IPS DF 4.7 (cell line): ENCODE results near the gene CCDC50.
A peak's percentile ranks its signal among the peaks of the same experiment; 100 is the strongest.

Experiments used
- DNase-seq: peaks from one replicate; pipeline ENCODE4 v3.0.0-alpha.2; 2013; ENCODE audit warnings: low spot score; ENCODE audit errors: extremely low read depth

The CCDC50 gene

GRCh38 chr3:191376516-191377141, 47.4 kb downstream of the CCDC50 start:
- no peak for DNase-seq

DNA sequence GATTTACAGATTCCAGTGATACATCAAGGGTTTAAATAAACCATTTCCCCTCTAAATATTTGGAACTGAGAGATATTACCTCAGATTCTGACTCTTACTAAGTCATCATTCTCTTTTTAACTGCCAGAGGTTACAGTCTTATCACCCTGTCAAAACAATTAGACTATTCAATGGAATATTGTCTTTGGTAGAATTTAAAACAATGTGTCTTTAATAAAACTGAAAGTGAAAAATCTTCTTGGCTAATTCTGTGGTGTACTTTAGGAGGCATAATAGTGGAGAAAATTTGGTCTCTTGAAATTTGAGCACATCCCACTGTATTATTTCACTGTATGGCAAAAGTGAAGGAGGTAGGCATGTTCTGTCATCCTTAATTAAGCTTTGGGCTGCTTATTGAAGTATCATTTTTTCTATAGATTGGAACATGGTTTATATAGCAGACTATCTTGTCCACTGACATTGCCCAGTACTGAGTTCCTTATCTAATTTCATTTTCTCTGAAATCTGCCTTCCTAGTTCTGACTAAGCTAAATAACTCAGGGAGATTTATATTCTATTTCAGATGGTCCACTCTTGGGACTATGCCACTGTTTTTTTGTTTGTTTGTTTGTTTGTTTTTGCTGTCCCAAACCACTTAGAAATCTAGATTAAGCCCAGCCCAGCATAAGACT, 49.1 kb downstream of the CCDC50 start:
- no peak for DNase-seq

DNA sequence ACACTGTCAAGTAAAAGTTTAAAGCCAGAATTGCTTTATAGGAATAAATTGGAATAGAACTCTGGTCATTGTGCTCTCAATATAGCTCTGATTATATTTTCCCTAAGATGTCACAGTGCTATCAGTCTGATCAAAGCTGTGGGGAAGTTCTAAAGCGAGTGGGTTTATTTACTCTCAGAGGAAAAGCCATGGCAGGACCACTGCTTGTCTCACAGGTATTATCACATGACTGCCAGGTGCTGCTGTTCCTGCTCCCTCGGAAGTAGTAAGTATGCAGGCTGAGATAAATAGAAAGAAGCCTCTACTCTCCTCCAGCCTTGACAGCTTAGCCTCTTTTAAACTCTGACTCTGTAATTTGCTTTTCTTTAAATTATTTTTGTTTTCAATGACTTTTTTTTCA, 50.3 kb downstream of the CCDC50 start:
- DNase-seq = no peak

DNA sequence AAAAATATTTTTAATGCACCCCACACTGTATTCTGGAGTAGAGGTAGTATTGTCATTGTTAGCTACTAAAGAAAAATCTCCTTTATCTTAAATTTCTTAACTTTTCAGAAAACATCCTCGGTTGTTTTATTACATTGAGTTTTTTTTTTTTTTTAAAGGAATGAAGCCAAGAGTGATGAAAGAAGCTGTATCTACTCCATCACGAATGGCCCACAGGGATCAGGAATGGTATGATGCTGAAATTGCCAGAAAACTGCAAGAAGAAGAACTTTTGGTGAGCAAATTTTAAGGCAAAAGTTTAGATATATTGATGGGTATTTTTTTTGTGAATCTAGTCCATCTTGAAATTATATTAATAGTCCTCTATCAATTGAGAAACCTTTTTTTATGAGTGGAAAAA, 50.8 kb downstream of the CCDC50 start:
- DNase-seq = no peak

DNA sequence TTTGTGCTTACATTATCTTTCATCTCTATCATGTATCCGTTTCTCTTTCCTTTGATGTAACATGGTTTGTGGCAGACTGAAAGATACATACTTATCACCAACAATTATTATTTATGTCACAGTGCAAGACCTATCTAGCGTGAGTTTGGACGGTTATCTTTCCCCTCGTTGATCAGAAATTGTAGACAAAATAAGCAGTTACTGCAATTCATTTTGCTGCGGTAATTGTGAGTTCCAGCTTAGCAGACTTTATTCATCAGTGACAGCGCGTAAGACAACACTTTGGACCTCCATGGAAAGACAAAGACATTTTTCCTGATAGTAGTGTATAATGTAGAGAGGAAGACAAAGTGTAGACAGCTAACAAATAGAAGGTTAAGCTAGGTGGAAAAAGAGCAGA, 52.1 kb downstream of the CCDC50 start:
- no peak for DNase-seq

DNA sequence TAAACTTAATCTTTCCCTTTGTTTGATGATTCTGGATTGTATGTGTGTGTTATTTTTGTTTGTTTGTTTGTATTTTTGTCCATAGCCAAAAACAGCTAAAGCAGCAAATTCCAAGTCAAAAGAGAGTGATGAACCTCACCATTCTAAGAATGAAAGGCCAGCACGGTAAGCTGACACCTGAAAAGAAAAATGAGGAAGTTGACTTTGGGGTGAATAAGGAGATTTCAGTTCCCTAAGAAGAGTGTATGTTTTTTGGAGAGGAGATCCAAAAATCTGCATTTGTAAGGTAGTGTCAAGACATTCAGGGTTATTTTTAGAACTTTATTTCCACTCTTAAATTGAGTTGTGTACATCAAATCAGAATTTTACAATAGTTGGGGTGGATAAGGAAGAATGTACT, 53.5 kb downstream of the CCDC50 start:
- no peak for DNase-seq

- DNase-seq = no peak
Measured at GRCh38 chr3:191383124-191383523, 53.9 kb downstream of the CCDC50 start.

DNA sequence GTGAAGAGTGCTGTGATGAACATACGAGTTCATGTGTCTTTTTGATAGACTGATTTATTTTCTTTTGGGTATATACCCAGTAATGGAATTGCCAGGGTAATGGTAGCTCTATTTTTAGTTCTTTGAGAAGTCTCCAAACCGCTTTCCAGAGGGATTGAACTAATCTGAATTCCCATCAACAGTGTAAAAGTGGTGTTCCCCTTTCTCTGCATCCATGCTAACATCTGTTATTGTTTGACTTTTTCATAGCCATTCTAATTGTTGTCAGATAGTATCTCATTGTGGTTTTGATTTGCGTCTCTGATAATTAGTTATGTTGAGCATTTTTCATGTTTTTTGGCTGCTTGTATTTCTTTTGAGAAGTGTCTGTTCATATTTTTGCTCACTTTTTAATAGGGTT, 55.9 kb downstream of the CCDC50 start:
- DNase-seq = no peak

GRCh38 chr3:191387441-191388077, 58.4 kb downstream of the CCDC50 start:
- no peak for DNase-seq

GRCh38 chr3:191388823-191389222, 59.6 kb downstream of the CCDC50 start:
- DNase-seq = no peak

DNA sequence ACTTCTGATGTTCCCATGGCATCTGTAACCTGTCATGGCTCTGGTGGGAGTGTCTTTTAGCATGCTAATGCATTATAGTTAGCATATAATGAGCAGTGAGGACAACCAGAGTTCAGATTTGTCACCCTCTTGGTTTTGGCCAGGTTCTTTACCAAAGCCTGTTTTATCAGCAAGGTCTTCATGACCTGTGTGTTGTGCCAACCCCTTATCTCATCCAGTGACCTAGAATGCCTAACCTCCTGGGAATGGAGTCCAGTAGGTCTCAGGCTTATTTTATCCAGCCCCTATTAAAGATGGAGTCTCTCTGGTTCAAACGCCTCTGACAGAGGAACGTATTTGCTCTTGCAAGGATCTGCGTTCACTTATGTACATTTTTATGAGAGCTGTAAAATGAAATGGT, 61.4 kb downstream of the CCDC50 start:
- DNase-seq = no peak

GRCh38 chr3:191391861-191392808, 62.9 kb downstream of the CCDC50 start:
- DNase-seq = peak; percentile 28

DNA sequence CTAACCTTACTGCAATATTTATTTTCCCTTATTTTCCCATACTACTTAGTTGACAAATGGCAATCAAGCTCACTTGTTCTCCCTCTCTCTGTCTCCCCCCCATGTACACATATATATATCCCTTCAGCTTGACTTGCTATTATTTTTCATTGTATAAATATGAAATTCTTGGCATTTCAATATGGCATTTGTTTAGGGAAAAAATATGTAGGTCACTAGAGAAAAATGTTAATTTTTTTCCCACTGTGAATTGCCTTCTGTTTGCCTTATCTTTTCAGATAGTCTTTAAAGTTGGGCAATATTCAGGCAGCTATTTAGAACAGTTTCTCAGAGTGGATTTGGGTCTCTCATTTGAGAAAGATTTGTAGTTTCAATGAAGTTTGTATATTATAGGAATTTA, 64.0 kb downstream of the CCDC50 start:
- no peak for DNase-seq

GRCh38 chr3:191397771-191398170, 68.6 kb downstream of the CCDC50 start:
- no peak for DNase-seq

GRCh38 chr3:191398607-191399006, 69.4 kb downstream of the CCDC50 start:
- DNase-seq = no peak

GRCh38 chr3:191399918-191400317, 70.7 kb downstream of the CCDC50 start:
- DNase-seq = no peak

GRCh38 chr3:191401775-191402357, 72.7 kb downstream of the CCDC50 start:
- no peak for DNase-seq

- DNase-seq = no peak
Measured at GRCh38 chr3:191409791-191410359, 80.7 kb downstream of the CCDC50 start.

GRCh38 chr3:191412759-191413158, 83.6 kb downstream of the CCDC50 start:
- DNase-seq = no peak

DNA sequence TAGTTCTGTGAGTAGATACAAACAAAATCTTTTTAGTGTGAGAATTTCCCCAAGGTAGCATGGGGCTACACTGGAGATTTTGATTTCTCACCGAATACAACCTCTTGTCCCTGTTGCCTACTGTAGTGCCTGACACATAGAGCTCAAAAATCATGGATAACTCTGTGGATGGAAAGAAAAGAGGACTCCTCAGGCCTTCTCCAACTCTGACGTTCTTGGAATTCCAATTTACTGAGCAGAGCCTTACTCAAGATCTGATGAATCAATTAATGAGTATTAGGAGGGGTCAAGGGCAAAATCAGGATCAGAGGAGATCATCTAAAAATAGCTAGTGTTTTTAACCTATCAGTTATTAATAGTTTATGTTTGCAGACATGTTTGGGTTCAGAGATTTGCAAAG, 85.1 kb downstream of the CCDC50 start:
- no peak for DNase-seq

DNA sequence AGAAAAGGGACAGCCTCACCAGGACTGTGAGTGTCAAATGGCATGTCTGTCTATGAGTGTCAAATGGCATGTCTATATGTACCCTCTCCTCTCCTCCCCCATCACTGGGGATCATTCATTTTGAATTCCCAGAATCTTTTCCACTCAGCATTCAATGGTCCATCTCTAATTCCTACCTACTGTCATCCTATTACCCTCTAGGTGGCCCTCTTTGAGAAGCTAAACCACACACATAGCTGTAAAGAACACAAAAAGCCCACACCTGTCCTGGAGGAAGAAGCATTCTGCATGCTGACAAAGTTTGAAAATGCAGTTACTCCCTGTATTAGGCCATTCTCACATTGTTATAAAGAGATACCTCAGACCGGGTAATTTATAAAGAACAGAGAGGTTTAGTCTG, 85.5 kb downstream of the CCDC50 start:
- no peak for DNase-seq
